ENCODE results near the gene JSRP1. TPM values are rescaled to one million over a fixed set of nuclear protein-coding genes. Genes with fewer than 3 reads are reported as not detected.

Gene JSRP1
- total and polyA plus RNA-seq, 10 of the 15 experiments (the other 5 are each of a cell fraction or from before 2014, with no cell fraction given): 0.41 to 0.91 (median 0.49) TPM; not detected in 7

DNA sequence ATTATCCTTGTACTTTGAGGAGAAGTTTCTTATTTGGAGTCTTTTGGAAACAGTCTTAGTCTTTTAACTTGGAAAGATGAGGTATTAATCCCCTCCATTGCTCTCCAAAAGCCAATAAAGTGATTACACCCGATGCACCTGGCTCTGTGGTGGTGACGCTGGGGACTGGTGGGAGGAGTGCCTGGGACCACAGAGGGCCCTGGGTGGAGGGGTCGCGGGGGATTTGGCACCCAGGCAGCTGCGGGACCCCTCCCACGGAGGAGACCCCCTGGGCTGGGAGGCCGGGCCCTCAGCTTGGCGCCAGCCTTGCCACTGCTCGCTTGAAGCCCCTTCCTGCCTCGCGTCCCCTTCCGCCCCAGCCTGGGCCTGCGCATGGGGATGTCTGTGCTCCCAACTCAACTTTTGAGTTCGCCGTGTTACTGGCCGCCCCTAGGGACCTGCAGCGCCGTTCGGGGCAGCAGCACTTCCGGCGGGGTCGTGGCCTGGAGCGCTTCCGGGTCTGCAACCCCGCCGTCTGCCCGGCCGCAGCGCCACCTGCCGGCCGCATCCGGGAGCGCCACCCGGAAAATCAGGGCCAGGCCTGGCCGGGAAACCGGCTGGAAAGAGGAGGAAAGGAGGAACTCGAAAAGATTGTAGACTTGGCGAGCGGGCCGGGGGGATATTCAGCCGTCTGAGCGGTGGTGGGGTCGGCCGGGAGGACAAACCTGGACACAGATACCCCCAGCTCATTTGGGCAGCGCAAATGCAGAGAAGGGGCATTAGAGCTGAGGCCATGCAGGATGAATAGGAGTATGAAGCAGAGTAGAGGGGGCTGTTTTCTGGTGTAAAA is 17.4 kb upstream of the JSRP1 start (continued):
- TF ChIP-seq WRNIP1 (IDR thresholded peaks at IDR 0.05; ENCODE audit: borderline replicate concordance, low read depth, low read length) (no peak), ZNF24 (IDR thresholded peaks at IDR 0.05) (no peak), NR2C1 (IDR thresholded peaks at IDR 0.05) (peak; percentile 97), ZSCAN29 (IDR thresholded peaks at IDR 0.05) (no peak), TAF1 (IDR thresholded peaks at IDR 0.05; ENCODE audit: borderline replicate concordance, low read depth, low read length) (no peak; the same call in 1 of the 2 replicates), TCF3 (IDR thresholded peaks at IDR 0.05; ENCODE audit: borderline replicate concordance, insufficient read depth, low read depth, low read length) (no peak; the same call in 1 of the 2 replicates)
- TF ChIP-seq, protein P1, sequence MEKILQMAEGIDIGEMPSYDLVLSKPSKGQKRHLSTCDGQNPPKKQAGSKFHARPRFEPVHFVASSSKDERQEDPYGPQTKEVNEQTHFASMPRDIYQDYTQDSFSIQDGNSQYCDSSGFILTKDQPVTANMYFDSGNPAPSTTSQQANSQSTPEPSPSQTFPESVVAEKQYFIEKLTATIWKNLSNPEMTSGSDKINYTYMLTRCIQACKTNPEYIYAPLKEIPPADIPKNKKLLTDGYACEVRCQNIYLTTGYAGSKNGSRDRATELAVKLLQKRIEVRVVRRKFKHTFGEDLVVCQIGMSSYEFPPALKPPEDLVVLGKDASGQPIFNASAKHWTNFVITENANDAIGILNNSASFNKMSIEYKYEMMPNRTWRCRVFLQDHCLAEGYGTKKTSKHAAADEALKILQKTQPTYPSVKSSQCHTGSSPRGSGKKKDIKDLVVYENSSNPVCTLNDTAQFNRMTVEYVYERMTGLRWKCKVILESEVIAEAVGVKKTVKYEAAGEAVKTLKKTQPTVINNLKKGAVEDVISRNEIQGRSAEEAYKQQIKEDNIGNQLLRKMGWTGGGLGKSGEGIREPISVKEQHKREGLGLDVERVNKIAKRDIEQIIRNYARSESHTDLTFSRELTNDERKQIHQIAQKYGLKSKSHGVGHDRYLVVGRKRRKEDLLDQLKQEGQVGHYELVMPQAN (conservative IDR thresholded peaks at IDR 0.05): peak; percentile 73; the same call in 1 of the 2 replicates

Measured in GM12878 (cell line).